Neural progenitor cell (in vitro differentiated cells): ENCODE data around the gene HNRNPDL.

Experiments
- EZH2phosphoT487 ChIP-seq: fragments of 200-600 bp; sonication (generic); IDR thresholded peaks from 2 replicates; pipeline ENCODE4 v1.6.1; 2017; ENCODE audit warnings: antibody characterized with exemption
- TF ChIP-seq, protein P1 (sequence below): fragments of 200-600 bp; sonication (generic); IDR thresholded peaks from 2 replicates; pipeline ENCODE4 v1.5.1; 2017; ENCODE audit warnings: antibody characterized with exemption, mild to moderate bottlenecking

DNA sequence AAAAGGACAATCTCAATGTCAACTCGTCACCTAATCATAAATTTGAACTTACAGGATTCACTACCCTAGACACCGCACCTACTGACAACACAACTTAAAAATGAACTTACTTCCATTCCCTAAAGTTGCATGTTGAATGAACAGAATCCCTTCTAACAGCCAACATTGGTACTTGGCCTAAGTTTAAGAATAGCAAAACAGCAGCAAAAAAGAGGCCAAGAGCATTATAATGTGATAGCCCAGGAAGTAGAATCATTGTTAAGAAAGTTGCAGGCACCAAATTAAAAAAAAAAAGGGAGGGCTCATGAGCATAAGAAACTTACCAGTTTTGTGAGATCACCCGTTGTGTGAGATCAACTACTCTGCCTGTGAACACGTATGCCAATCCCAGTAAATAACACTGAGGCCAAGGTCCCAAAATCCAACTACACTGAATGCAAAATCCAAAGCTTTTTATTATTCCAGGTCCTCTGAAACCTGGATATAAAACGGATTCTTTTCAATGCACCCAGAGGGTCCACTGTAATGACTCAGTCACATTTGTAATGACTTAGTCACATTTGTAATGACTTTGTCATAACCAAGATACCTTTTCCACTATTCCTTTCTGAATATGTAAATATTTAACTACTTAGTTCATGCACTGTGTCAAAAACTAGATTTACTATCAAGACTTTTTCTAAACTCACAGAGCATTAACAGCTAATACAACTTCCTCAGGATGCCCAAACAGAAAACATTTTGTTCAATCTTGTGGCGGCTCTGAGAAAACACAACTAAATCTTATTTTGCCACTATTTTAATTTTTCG, 6.8 kb downstream of the HNRNPDL start:
- TF ChIP-seq, protein P1, sequence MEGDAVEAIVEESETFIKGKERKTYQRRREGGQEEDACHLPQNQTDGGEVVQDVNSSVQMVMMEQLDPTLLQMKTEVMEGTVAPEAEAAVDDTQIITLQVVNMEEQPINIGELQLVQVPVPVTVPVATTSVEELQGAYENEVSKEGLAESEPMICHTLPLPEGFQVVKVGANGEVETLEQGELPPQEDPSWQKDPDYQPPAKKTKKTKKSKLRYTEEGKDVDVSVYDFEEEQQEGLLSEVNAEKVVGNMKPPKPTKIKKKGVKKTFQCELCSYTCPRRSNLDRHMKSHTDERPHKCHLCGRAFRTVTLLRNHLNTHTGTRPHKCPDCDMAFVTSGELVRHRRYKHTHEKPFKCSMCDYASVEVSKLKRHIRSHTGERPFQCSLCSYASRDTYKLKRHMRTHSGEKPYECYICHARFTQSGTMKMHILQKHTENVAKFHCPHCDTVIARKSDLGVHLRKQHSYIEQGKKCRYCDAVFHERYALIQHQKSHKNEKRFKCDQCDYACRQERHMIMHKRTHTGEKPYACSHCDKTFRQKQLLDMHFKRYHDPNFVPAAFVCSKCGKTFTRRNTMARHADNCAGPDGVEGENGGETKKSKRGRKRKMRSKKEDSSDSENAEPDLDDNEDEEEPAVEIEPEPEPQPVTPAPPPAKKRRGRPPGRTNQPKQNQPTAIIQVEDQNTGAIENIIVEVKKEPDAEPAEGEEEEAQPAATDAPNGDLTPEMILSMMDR: no peak
- no peak for TF ChIP-seq EZH2phosphoT487
